H9 (cell line): ENCODE results near the gene PKNOX2. TPM values are rescaled to one million over a fixed set of nuclear protein-coding genes. Genes with fewer than 3 reads are reported as not detected.

Experiments used
- DNase-seq: peaks from one replicate; pipeline ENCODE4 v3.0.0-alpha.2; 2017
- H2AFZ ChIP-seq: one replicate; pipeline ENCODE4 v1.6.1; 2013; ENCODE audit warnings: mild to moderate bottlenecking, low read length, control low read depth, moderate library complexity
- H2AK5ac ChIP-seq: 2 replicates; pipeline ENCODE4 v1.6.1; 2013; ENCODE audit warnings: low read length, control low read depth, mixed read lengths; ENCODE audit not compliant: insufficient read length
- H2BK120ac ChIP-seq: one replicate; pipeline ENCODE4 v1.6.1; 2013; ENCODE audit warnings: low read depth, mild to moderate bottlenecking, low read length, control low read depth, inconsistent platforms; ENCODE audit not compliant: poor library complexity, severe bottlenecking
- H2BK12ac ChIP-seq: 2 replicates; pipeline ENCODE4 v1.6.1; 2013; ENCODE audit warnings: low read length, control low read depth, mixed read lengths, low read depth; ENCODE audit not compliant: insufficient read length
- H2BK15ac ChIP-seq: 2 replicates; pipeline ENCODE4 v1.6.1; 2013; ENCODE audit warnings: low read depth, low read length, control low read depth
- H2BK20ac ChIP-seq: one replicate; pipeline ENCODE4 v1.6.1; 2013; ENCODE audit warnings: low read depth, mild to moderate bottlenecking, low read length, control low read depth, inconsistent platforms; ENCODE audit not compliant: poor library complexity, severe bottlenecking
- H2BK5ac ChIP-seq: 2 replicates; pipeline ENCODE4 v1.6.1; 2013; ENCODE audit warnings: low read length, control low read depth, mixed read lengths; ENCODE audit not compliant: insufficient read length
- H3K14ac ChIP-seq: 2 replicates; pipeline ENCODE4 v1.6.1; 2013; ENCODE audit warnings: low read length, control low read depth; ENCODE audit not compliant: insufficient read depth
- H3K18ac ChIP-seq: 2 replicates; pipeline ENCODE4 v1.6.1; 2013; ENCODE audit warnings: low read depth, mild to moderate bottlenecking, mixed read lengths, low read length, control low read depth; ENCODE audit not compliant: insufficient read length
- H3K23ac ChIP-seq: 2 replicates; pipeline ENCODE4 v1.6.1; 2013; ENCODE audit warnings: low read length, control low read depth, mixed read lengths, low read depth; ENCODE audit not compliant: insufficient read length
- H3K23me2 ChIP-seq: 2 replicates; pipeline ENCODE4 v1.6.1; 2013; ENCODE audit warnings: low read depth, mild to moderate bottlenecking, mixed read lengths, low read length, control low read depth; ENCODE audit not compliant: insufficient read length, poor library complexity, severe bottlenecking
- H3K27ac ChIP-seq: 2 replicates; pipeline ENCODE4 v1.5.1; 2013; ENCODE audit warnings: low read length, control low read depth, mixed read lengths, low read depth; ENCODE audit not compliant: insufficient read length
- H3K27me3 ChIP-seq: 2 replicates; pipeline ENCODE4 v1.6.1; 2013; ENCODE audit warnings: low read length, control low read depth, inconsistent platforms; ENCODE audit not compliant: insufficient read depth
- H3K4ac ChIP-seq: 2 replicates; pipeline ENCODE4 v1.6.1; 2013; ENCODE audit warnings: low read depth, mild to moderate bottlenecking, control low read depth, inconsistent platforms, low read length, moderate library complexity
- H3K4me1 ChIP-seq: 2 replicates; pipeline ENCODE4 v1.6.1; 2013; ENCODE audit warnings: low read length, control low read depth, inconsistent platforms; ENCODE audit not compliant: insufficient read depth
- H3K4me2 ChIP-seq: 2 replicates; pipeline ENCODE4 v1.6.1; 2013; ENCODE audit warnings: low read length, control low read depth, mixed read lengths; ENCODE audit not compliant: insufficient read length, insufficient read depth
- H3K56ac ChIP-seq: 2 replicates; pipeline ENCODE4 v1.6.1; 2013; ENCODE audit warnings: low read depth, mild to moderate bottlenecking, mixed read lengths, low read length, control low read depth; ENCODE audit not compliant: insufficient read length
- H3K79me1 ChIP-seq: 2 replicates; pipeline ENCODE4 v1.6.1; 2013; ENCODE audit warnings: low read depth, mild to moderate bottlenecking, moderate library complexity, low read length, control low read depth, inconsistent platforms; ENCODE audit not compliant: insufficient read depth, poor library complexity, severe bottlenecking
- H3K79me2 ChIP-seq: 2 replicates; pipeline ENCODE4 v1.6.1; 2013; ENCODE audit warnings: low read length, control low read depth, inconsistent platforms; ENCODE audit not compliant: insufficient read depth
- H3K9ac ChIP-seq: 2 replicates; pipeline ENCODE4 v1.6.1; 2013; ENCODE audit warnings: low read length, control low read depth, mixed read lengths; ENCODE audit not compliant: insufficient read length; ENCODE audit errors: extremely low read depth
- H3K9me3 ChIP-seq: one replicate; pipeline ENCODE4 v1.6.1; 2013; ENCODE audit warnings: low read depth, low read length, inconsistent platforms; ENCODE audit not compliant: control insufficient read depth
- H3T11ph ChIP-seq: one replicate; pipeline ENCODE4 v1.6.1; 2013; ENCODE audit warnings: mild to moderate bottlenecking, low read length, control low read depth, inconsistent platforms
- H4K20me1 ChIP-seq: one replicate; pipeline ENCODE4 v1.6.1; 2013; ENCODE audit not compliant: control insufficient read depth, insufficient read length, insufficient read depth
- H4K5ac ChIP-seq: 2 replicates; pipeline ENCODE4 v1.6.1; 2013; ENCODE audit warnings: low read depth, mild to moderate bottlenecking, mixed read lengths, low read length, control low read depth; ENCODE audit not compliant: insufficient read length
- H4K8ac ChIP-seq: replicated peaks from 2 replicates; pipeline ENCODE4 v1.6.1; 2013; ENCODE audit warnings: low read length, control low read depth, mixed read lengths, low read depth; ENCODE audit not compliant: insufficient read length
- H4K91ac ChIP-seq: 2 replicates; pipeline ENCODE4 v1.6.1; 2013; ENCODE audit warnings: low read depth, mild to moderate bottlenecking, moderate library complexity, mixed read lengths, low read length, control low read depth; ENCODE audit not compliant: insufficient read length
- H3K27ac Mint-ChIP-seq, 3 experiments: 2 replicates in 2 of 3; 3 replicates in 1 of 3; pipeline ENCODE4 v1.8.0; 2020 to 2021; ENCODE audit warnings: mixed read lengths in 3 of 3, mild to moderate bottlenecking in 1 of 3, moderate library complexity in 1 of 3
- H3K27me3 Mint-ChIP-seq: 2 replicates; pipeline ENCODE4 v1.8.0; 2021; ENCODE audit warnings: low read depth, mild to moderate bottlenecking, moderate library complexity, mixed read lengths
- H3K36me3 Mint-ChIP-seq, 3 experiments: 2 replicates in 2 of 3; 3 replicates in 1 of 3; pipeline ENCODE4 v1.8.0; 2020 to 2021; ENCODE audit warnings: low read depth in 3 of 3, mixed read lengths in 3 of 3; ENCODE audit not compliant: insufficient read depth in 1 of 3
- H3K4me1 Mint-ChIP-seq, 2 experiments: 2 replicates each; pipeline ENCODE4 v1.8.0; 2020; ENCODE audit warnings: mixed read lengths in 2 of 2
- H3K4me3 Mint-ChIP-seq, 2 experiments: 2 replicates in 1 of 2; 3 replicates in 1 of 2; pipeline ENCODE4 v1.8.0; 2020 to 2021; ENCODE audit warnings: mild to moderate bottlenecking in 2 of 2, mixed read lengths in 2 of 2, moderate library complexity in 1 of 2
- H3K9me3 Mint-ChIP-seq, 2 experiments: 2 replicates in 1 of 2; 3 replicates in 1 of 2; pipeline ENCODE4 v1.8.0; 2020; ENCODE audit warnings: mild to moderate bottlenecking in 2 of 2, mixed read lengths in 2 of 2, moderate library complexity in 1 of 2
- WGBS: extraction: QIAGEN DNeasy Blood & Tissue Kit; methylation state at CpG from one replicate; pipeline ENCODE4 v1.1.7; 2013; ENCODE audit warnings: missing lambda C conversion rate, low lambda C conversion rate, mixed read lengths; ENCODE audit not compliant: insufficient read length; ENCODE audit errors: extremely low coverage; 5-methylcytosine and 5-hydroxymethylcytosine counted together
- total RNA-seq: library from RNA; stranded (reverse); gene quantifications from 2 replicates; pipeline ENCODE4 v1.2.1, GENCODE V29; 2021
- TF ChIP-seq, protein P1 (sequence below): fragments of 200-600 bp; sonication (generic); conservative IDR thresholded peaks from 3 replicates; pipeline ENCODE4 v1.8.0; 2021; ENCODE audit warnings: antibody characterized with exemption, mild to moderate bottlenecking

The PKNOX2 gene
- total RNA-seq, 1 experiment from 2014 or later, result 1.3 TPM

DNA sequence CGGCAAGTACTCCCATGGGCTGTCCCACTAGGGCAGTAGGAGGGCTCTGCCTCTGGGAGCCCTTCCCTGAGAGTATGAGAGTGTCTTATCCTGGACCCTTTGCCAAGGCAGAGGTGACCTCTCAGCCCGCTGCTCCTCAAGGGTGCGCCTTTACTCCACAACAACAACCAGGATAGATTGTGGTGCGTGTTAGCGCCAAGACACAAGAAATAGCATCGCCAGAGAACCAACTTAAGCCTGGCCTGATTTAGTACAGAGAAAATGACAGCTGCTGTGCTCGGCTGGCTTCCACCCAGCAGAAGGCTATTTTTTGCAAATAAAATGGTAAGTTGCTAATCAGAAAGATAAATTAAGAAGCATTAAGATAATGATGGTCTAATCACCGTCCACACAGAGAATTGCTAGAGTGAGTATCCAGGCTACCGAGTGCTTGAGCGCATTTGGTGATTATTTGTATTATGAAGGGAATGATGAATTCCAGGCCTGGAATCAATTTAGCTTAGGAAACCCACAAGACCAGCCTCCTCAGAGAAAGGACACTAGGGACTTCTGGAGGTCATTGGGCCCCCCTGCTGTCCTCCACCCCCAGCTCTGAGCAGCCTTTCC lies 119.8 kb downstream of the PKNOX2 start:
- Histone ChIP-seq H2BK5ac (no peak overlapping the region), H2BK12ac (no peak overlapping the region), H4K5ac (no peak overlapping the region), H3K4me2 (no peak overlapping the region), H3K4ac (no peak overlapping the region), H4K8ac (no peak overlapping the region), H3K27me3 (no peaks in the 10 kb centered on the region), H3K23me2 (no peaks in the 10 kb centered on the region), H3K18ac (no peak overlapping the region), H4K91ac (no peak overlapping the region), H3K79me2 (no peaks in the 10 kb centered on the region), H2AFZ (no peak overlapping the region), H3K9me3 (no peaks in the 10 kb centered on the region), H3K27ac (no peak overlapping the region), H2AK5ac (no peak overlapping the region), H3K79me1 (no peaks in the 10 kb centered on the region), H3K23ac (no peak overlapping the region), H3K9ac (no peak overlapping the region), H2BK120ac (no peak overlapping the region), H3K56ac (no peak overlapping the region), H4K20me1 (no peaks in the 10 kb centered on the region), H3T11ph (no peak overlapping the region), H2BK15ac (no peak overlapping the region), H3K14ac (no peak overlapping the region; the same call in 1 of the 2 replicates), H2BK20ac (no peak overlapping the region), H3K4me1 (no peaks in the 10 kb centered on the region)
- H3K36me3 Mint-ChIP-seq, result no peaks in the 10 kb centered on the region
- no peak overlapping the region for H3K27ac Mint-ChIP-seq
- TF ChIP-seq, protein P1, sequence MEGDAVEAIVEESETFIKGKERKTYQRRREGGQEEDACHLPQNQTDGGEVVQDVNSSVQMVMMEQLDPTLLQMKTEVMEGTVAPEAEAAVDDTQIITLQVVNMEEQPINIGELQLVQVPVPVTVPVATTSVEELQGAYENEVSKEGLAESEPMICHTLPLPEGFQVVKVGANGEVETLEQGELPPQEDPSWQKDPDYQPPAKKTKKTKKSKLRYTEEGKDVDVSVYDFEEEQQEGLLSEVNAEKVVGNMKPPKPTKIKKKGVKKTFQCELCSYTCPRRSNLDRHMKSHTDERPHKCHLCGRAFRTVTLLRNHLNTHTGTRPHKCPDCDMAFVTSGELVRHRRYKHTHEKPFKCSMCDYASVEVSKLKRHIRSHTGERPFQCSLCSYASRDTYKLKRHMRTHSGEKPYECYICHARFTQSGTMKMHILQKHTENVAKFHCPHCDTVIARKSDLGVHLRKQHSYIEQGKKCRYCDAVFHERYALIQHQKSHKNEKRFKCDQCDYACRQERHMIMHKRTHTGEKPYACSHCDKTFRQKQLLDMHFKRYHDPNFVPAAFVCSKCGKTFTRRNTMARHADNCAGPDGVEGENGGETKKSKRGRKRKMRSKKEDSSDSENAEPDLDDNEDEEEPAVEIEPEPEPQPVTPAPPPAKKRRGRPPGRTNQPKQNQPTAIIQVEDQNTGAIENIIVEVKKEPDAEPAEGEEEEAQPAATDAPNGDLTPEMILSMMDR, result no peak
- H3K9me3 Mint-ChIP-seq, result no peaks in the 10 kb centered on the region
- DNase-seq, result no peak
- H3K4me3 Mint-ChIP-seq, result no peak overlapping the region
- WGBS, result no CpG with 5 or more reads among the region's 10 CpGs
- H3K27me3 Mint-ChIP-seq, result peaks cover 1% of the 10 kb centered on the region
- H3K4me1 Mint-ChIP-seq, result peaks cover 19 to 24% of the 10 kb centered on the region in 2 experiments
